Right forelimb (tissue), 1 donor: ENCODE results near the gene SEMA5B.

Source experiments
- DNase-seq: peaks from one replicate; pipeline ENCODE4 v3.0.0-alpha.2; 2018

Gene SEMA5B

DNA sequence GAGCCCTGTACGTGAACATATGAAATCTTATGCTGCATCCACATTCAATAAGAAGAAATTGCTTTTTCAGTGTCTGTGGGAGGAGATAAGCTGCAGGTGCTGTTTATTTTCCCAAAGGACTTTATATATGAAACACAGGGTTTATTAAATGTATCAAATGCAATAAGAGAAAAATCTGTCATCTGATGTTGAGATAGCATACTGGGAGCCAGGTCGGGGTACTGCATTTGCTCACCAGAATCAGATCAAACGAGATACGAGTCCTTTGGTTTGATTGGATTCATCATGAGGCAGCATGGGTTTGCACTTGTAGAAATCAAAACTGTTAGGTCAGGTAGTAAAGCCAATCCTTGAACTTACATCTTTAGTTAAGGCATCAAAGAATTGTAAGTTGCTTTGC is 141.3 kb downstream of the SEMA5B start:
- DNase-seq, result no peak

DNA sequence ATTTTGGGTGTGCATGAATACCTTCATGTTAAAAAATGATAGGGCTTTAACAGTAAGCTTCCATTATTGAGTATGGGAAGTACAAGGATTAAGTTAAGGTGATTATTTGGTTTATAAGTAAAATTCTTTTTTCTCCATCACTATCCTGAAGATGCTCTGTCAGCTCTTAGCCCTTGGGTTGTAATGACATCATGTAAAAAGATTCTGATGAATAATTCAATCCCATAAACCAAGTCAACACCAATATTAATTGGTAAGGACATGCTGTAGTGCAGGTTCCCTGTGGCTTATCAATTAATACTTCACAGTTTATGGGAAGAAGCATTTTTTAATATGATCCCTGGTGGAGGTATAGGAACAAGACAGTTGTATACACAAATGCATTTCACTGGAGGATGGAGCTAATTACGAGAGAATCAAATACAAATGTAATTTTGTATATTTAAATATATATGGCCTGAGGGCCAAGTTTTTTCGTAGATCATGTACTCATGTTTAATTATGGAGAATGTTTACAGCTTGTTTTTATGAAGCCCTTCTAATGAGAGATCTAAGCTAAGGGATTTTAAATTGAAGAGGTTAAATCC is 145.1 kb downstream of the SEMA5B start:
- no peak for DNase-seq

- DNase-seq, result no peak
These were observed 146.9 kb downstream of the SEMA5B start for GRCh38 chr3:122880624-122881023.

GRCh38 chr3:122880173-122880572 is 147.4 kb downstream of the SEMA5B start:
- no peak for DNase-seq

DNA sequence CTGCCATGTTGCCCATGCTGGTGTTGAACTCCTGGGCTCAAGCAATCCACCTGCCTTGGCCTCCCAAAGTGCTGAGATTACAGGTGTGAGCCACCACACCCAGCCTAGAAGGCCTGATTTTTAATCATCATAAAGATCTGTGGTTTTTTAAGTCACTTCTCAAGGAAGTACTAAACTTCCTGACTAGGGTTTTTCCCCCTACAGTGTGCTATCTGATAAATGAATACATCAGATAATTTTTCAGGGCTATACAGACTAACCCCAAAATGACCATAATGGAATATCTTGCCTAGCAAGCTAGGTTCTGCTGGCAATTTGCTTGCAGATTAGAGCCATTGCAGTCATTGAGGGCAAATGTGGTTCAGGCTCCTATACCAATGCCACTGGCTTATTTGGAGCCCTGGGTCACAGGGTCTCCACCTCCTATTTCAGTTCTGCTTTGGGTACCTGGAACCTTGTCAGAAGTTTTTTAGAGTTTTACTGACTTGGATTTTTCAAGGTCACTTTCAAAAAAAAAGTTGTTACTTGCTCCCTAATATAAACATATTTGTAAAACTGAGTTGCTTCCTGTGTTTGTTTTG is 151.9 kb downstream of the SEMA5B start:
- no peak for DNase-seq

DNA sequence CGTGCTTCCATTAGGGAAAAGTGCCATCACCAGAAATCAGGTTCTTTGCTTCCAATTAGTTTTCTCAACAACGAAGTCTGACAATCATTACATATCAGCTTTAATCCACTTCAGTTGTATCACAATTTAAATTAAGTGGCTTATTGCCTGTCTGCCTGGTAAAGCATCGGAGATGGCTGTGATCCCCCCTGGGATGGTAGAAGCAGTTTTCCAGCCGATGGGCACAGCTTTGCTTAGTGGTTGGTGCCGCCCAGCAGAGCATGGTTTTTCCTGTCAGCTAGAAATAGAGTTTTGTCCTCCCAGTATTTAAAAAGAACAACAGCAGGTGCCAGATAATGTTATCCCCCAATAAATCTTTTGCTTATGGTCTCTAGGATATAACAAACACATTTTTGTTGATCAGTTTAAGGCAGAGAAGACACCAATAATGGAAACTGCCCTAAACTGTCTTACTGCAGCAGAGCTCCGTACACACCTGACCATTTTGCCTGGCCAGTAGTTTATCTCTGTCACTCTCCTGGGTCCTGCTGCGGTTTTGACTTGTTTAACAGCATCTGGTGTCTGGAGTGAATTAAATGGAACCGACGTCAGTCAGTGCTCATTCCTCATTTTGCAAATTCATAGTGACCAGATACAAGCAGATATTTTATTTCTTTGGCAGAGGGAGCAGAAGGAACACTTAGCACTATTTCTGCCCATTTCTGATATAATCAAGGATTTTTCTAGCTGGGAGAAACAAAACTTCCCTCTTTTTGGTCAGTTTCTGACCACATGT is 153.6 kb downstream of the SEMA5B start:
- DNase-seq, result no peak

- DNase-seq, result no peak
These were observed 159.2 kb downstream of the SEMA5B start for GRCh38 chr3:122868322-122868721.

DNA sequence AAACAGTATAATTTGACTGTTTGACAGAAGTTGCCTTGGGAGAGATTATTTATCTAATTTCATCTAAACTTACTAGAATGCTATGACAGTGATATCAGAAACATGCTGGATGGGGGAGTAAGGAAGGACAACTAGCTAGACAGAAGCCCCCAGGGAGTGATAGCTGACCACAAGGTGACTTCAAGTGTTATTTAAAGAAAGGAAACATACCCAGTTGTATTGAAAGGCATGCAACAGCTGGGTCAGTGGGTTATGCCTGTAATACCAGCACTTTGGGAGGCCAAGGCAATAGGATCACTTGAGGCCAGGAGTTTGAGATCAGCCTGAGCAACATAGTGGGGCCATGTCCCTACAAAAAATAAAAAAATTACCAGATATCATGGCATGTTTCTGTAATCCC is 163.1 kb downstream of the SEMA5B start:
- no peak for DNase-seq

DNA sequence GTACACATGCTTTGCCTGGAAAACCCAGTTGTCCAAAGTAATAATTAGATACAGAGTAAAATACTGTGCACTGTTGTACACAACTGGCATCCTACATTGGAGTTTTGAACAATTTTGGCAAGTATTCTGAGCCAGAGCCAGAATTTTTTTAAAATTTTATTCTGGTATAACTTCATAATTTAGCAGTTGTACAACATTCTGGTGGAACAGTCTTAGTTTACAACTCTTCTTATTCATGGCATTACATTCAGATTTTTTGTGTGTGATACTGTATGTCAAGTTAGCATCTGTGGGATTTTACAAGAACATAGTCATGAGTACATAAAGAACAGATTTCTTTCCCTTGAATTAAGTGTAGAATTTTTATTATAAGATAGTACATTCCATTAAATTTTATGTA is 165.2 kb downstream of the SEMA5B start:
- no peak for DNase-seq
